ENCODE measurements around the gene EXOSC7.

Gene EXOSC7

DNA sequence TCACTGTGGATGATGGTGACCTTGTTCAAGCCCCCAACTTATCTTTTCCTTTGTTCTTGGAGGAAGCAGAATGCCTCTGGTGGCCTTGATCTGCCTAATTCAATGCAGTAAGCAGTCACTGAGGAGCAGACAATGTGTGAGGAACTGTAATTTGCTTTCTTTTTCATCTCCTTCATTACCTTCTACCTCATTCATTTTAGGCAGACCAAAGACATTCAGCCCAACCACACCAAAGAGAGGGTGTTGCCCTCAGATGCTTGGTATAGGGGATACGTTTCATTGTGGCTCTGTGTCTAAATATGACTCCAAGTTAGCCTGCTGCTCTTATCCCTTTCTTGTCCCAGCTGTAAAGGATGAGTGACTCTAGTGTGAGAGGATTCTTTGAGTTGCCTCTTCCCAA, 15.3 kb downstream of the EXOSC7 start:
- Histone ChIP-seq H3K4me3 (no peak overlapping the region), H3K27me3 (ENCODE audit: low read depth) (no peaks in the 10 kb centered on the region), H3K4me1 (peaks cover 9% of the 10 kb centered on the region; the same call in 1 of the 2 replicates), H3K9me3 (no peaks in the 10 kb centered on the region), H3K36me3 (replicated peaks) (peaks cover 59% of the 10 kb centered on the region)
- in situ Hi-C loops (cut with MboI; ENCODE audit: low sequenced_read_pairs): no loop called here
- no peak for DNase-seq (ENCODE audit: low spot score in 2 of 2)

GRCh38 chr3:44992555-44993470, 16.8 kb downstream of the EXOSC7 start:
- peak; percentile 17 to 50 for DNase-seq (ENCODE audit: low spot score in 2 of 2)
- Histone ChIP-seq H3K4me1 (peaks cover 9% of the 10 kb centered on the region; the same call in 1 of the 2 replicates), H3K27me3 (ENCODE audit: low read depth) (no peaks in the 10 kb centered on the region), H3K4me3 (no peak overlapping the region), H3K9me3 (no peaks in the 10 kb centered on the region), H3K36me3 (replicated peaks) (peaks cover 74% of the 10 kb centered on the region)
- in situ Hi-C loops (cut with MboI; ENCODE audit: low sequenced_read_pairs): no loop called here

- Histone ChIP-seq H3K36me3 (replicated peaks) (peaks cover 80% of the 10 kb centered on the region), H3K4me3 (no peak overlapping the region), H3K4me1 (peaks cover 9% of the 10 kb centered on the region; the same call in 1 of the 2 replicates), H3K9me3 (no peaks in the 10 kb centered on the region), H3K27me3 (ENCODE audit: low read depth) (no peaks in the 10 kb centered on the region)
- in situ Hi-C loops (cut with MboI; ENCODE audit: low sequenced_read_pairs): no loop called here
- no peak for DNase-seq (ENCODE audit: low spot score in 2 of 2)
These were observed 17.6 kb downstream of the EXOSC7 start for GRCh38 chr3:44993471-44994205.

DNA sequence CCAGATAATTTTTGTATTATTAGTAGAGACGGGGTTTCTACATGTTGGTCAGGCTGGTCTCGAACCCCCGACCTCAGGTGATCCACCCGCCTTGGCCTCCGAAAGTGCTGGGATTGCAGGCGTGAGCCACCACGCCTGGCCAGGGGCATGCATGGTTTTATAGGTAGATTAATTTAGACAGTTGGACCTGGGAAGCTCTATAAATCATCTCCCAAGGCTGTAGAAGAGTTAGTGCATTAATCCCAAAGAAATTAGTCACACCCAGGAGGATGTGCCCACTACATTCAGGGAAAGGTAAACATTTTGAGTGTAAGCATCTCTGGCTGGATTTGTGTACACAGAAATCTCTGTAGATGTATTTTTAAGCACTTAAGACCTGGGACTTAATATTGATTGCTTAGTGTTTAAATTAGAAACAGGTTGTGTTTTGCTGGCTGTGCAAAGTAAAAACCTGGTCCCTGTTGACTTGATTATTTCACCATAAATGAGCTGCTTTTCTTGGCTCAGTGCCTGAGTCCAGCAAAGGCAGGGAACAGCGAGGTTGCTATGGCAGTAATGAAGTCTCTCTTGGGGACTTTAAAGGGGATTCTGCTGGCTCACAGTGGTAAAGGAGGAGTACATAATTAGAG, 19.2 kb downstream of the EXOSC7 start:
- in situ Hi-C loops (cut with MboI; ENCODE audit: low sequenced_read_pairs): no loop called here
- peaks cover 80% of the 10 kb centered on the region for H3K36me3 ChIP-seq (replicated peaks)

DNA sequence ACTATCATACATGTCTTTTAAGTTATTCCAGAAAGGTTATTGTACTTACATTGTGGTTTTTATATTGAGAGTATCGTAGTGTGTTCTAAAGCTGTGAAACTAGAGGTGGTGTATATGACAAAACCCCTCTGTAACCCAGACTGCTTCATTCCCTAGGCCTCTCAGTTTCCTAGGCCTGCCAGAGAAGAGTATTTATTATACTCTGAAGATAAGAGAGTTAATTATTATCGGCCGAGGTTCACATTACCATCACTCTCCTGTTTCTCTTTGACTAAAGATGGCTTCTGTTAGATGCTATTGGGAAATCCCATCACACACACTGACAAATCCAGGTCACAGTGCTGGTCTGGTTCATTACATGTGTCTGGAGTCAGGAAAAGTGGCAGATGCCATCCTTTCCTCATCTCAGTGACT, 20.5 kb downstream of the EXOSC7 start:
- Histone ChIP-seq H3K4me3 (no peak overlapping the region), H3K27me3 (ENCODE audit: low read depth) (no peaks in the 10 kb centered on the region), H3K36me3 (replicated peaks) (peaks cover 84% of the 10 kb centered on the region), H3K4me1 (peaks cover 9% of the 10 kb centered on the region; the same call in 1 of the 2 replicates), H3K9me3 (no peaks in the 10 kb centered on the region)
- no peak for DNase-seq (ENCODE audit: low spot score in 2 of 2)
- in situ Hi-C loops (cut with MboI; ENCODE audit: low sequenced_read_pairs): no loop called here

More for the DNA sequence above, 19.2 kb downstream of the EXOSC7 start:
- no peaks in the 10 kb centered on the region for H3K9me3 ChIP-seq
- no peak for DNase-seq (ENCODE audit: low spot score in 2 of 2)
- H3K27me3 ChIP-seq (ENCODE audit: low read depth): no peaks in the 10 kb centered on the region
- H3K4me1 ChIP-seq: peaks cover 9% of the 10 kb centered on the region; the same call in 1 of the 2 replicates
- no peak overlapping the region for H3K4me3 ChIP-seq

DNA sequence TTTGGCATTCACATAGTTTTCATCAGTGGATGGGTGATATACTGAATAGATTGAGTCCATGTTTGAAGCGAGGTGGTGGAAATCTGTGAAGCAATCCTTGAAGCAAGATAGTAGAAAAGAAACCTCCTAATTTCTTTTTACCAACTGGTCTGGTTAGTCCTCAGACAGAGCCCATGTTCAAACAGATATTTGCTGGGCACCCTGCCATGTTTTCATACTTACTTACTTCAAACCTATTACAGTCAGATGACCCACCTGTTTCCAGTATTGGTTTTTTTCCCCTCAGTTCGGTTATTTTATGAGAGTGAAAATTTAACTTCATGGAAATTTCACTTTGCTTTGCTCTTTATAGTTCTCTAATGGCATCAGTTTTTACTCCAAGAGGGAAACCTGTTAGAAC, 23.7 kb downstream of the EXOSC7 start:
- Histone ChIP-seq H3K4me1 (no peaks in the 10 kb centered on the region), H3K9me3 (no peaks in the 10 kb centered on the region; the same call in 1 of the 2 replicates), H3K4me3 (no peak overlapping the region), H3K36me3 (replicated peaks) (peaks cover 88% of the 10 kb centered on the region), H3K27me3 (ENCODE audit: low read depth) (no peaks in the 10 kb centered on the region)
- no peak for DNase-seq (ENCODE audit: low spot score in 2 of 2)
- in situ Hi-C loops (cut with MboI; ENCODE audit: low sequenced_read_pairs): no loop called here

DNA sequence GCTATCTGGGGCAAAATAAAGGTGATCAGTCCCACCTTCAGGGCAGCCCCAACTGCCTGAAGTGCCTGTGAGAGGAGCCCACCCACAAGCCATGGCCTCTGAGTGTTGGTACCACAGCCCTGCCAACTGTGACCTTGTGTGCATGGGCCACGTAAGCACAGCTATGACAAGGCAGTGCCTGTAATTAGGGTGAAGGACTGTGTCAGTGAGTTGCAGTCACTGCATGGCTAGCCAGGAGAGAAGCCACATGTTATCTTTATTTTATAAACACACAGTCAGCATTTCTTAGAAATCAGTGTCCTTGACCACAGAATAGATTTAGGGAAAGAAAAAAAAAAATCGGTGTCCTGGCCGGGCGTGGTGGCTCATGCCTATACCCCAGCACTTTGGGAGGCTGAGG, 24.8 kb downstream of the EXOSC7 start:
- in situ Hi-C loops (cut with MboI; ENCODE audit: low sequenced_read_pairs): no loop called here
- no peak for DNase-seq (ENCODE audit: low spot score in 2 of 2)
- no peaks in the 10 kb centered on the region; the same call in 1 of the 2 replicates for H3K9me3 ChIP-seq
- no peaks in the 10 kb centered on the region for H3K4me1 ChIP-seq
- H3K4me3 ChIP-seq: no peak overlapping the region
- no peaks in the 10 kb centered on the region for H3K27me3 ChIP-seq (ENCODE audit: low read depth)
- peaks cover 89% of the 10 kb centered on the region for H3K36me3 ChIP-seq (replicated peaks)

DNA sequence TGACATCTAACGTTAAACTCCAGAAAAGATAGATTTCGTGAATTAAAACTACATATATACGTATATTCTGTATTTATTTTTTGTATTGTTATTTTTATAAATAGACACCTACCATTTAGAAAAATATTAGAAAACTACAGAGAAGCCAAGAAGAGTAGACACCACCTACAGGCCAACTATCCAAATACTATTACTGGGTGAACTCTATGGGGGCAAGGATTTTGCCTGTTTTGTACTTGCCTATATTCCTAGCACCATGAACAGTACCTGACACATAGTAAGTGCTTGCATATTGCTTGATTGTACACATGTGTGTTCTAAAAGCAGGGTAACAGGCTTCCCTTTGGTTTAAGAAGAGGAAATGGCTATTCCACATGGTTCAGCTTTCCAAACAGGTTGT, 25.7 kb downstream of the EXOSC7 start:
- Histone ChIP-seq H3K4me3 (no peak overlapping the region), H3K27me3 (ENCODE audit: low read depth) (no peaks in the 10 kb centered on the region), H3K4me1 (no peaks in the 10 kb centered on the region), H3K9me3 (no peaks in the 10 kb centered on the region; the same call in 1 of the 2 replicates), H3K36me3 (replicated peaks) (peaks cover 82% of the 10 kb centered on the region)
- in situ Hi-C loops (cut with MboI; ENCODE audit: low sequenced_read_pairs): no loop called here
- no peak for DNase-seq (ENCODE audit: low spot score in 2 of 2)

DNA sequence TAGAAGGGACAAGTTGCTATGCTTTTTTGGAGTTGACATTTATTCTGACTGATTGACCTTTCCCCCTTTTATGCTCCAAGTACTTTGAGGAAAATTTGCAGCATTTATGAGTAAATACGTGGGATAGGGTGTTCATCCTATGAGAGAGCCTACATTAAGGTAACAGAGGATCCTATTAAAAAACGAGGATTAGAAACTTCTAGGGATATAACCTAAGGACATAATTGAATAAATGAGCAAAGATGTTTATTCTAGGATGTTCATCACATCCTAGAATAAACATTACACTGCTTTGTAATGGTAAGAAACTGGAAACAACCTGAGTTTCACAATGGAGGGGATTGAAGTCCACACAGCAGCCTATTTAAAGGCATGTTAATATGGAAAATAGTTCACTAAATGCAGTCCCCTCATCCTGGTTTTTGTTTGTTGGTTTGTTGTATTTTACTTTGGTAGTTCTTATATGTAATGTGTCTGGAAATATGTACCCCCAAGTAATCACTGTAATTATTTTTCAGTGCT, 26.2 kb downstream of the EXOSC7 start:
- no peaks in the 10 kb centered on the region for H3K4me1 ChIP-seq
- no peaks in the 10 kb centered on the region for H3K27me3 ChIP-seq (ENCODE audit: low read depth)
- no peak overlapping the region for H3K4me3 ChIP-seq
- H3K9me3 ChIP-seq: no peaks in the 10 kb centered on the region; the same call in 1 of the 2 replicates
- DNase-seq (ENCODE audit: low spot score in 2 of 2): no peak
- peaks cover 78% of the 10 kb centered on the region for H3K36me3 ChIP-seq (replicated peaks)
- in situ Hi-C loops (cut with MboI; ENCODE audit: low sequenced_read_pairs): no loop called here

DNA sequence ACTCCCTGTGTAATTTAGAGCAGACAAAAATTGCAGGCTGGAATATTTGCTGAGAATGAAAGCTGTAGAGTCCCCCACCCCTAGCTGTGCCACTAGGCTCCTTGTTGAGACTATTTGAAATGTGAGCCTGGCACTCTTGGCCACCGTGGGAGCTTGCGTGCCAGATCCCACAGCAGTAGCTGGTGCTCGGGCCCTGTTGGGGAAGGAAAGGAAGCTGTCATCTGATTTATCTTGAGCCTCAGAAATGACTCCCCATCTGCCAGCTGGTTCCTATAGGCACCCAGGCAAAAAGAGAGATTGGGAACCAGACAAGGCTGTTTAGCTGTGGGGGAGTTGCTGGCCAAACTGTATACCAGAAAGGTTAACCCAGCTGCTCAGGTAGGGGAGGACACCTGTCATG, 26.7 kb downstream of the EXOSC7 start:
- no peak for DNase-seq (ENCODE audit: low spot score in 2 of 2)
- in situ Hi-C loops (cut with MboI; ENCODE audit: low sequenced_read_pairs): no loop called here
- no peaks in the 10 kb centered on the region for H3K4me1 ChIP-seq
- H3K27me3 ChIP-seq (ENCODE audit: low read depth): no peaks in the 10 kb centered on the region
- peaks cover 78% of the 10 kb centered on the region for H3K36me3 ChIP-seq (replicated peaks)
- H3K9me3 ChIP-seq: no peaks in the 10 kb centered on the region; the same call in 1 of the 2 replicates
- no peak overlapping the region for H3K4me3 ChIP-seq

GRCh38 chr3:45003406-45003805, 27.4 kb downstream of the EXOSC7 start:
- no peak for DNase-seq (ENCODE audit: low spot score in 2 of 2)
- Histone ChIP-seq H3K4me3 (no peak overlapping the region), H3K36me3 (replicated peaks) (peaks cover 79% of the 10 kb centered on the region), H3K27me3 (ENCODE audit: low read depth) (no peaks in the 10 kb centered on the region), H3K4me1 (no peaks in the 10 kb centered on the region), H3K9me3 (no peaks in the 10 kb centered on the region; the same call in 1 of the 2 replicates)
- in situ Hi-C loops (cut with MboI; ENCODE audit: low sequenced_read_pairs): no loop called here

DNA sequence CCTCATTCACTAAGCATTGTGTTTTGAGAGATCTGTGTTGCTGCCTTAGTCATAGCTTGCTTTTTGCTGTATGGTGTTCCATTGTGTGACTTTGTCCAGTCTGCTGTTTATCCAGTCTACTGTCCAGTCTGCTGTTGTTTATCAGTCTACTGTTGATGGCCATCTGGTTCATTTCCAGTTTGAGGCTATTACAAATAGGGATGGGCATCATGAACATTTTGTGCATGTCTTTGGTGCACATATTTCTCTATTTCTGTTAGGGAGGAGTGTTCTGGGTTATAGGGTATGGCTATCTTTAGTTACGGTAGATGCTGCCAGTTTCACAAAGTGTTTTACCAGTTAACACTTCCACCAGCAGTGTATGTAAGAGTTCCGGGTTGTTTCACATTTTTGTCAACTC, 27.8 kb downstream of the EXOSC7 start:
- in situ Hi-C loops (cut with MboI; ENCODE audit: low sequenced_read_pairs): no loop called here
- Histone ChIP-seq H3K4me3 (no peak overlapping the region), H3K36me3 (replicated peaks) (peaks cover 79% of the 10 kb centered on the region), H3K27me3 (ENCODE audit: low read depth) (no peaks in the 10 kb centered on the region), H3K4me1 (no peaks in the 10 kb centered on the region), H3K9me3 (no peaks in the 10 kb centered on the region; the same call in 1 of the 2 replicates)
- no peak for DNase-seq (ENCODE audit: low spot score in 2 of 2)

DNA sequence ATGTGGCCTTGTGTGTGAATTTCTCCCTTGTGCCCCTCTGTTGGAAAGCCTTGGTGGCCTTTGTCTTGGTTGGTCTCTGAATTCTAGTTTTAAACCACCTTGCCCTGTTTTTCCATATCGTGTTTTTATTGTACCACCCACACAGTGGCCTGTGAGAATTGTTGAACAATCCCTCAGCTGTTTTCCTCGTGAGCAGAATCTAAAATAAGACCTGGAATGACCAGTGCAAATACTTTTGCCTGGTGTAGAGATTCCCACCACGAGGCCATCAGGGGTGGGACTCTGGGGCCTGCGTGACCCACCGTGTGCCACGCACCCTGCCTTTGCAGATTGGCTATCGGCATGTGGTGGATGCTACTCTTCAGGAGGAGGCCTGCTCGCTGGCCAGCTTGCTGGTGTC, 31.0 kb downstream of the EXOSC7 start:
- H3K4me1 ChIP-seq: no peaks in the 10 kb centered on the region
- H3K9me3 ChIP-seq: no peaks in the 10 kb centered on the region; the same call in 1 of the 2 replicates
- in situ Hi-C loops (cut with MboI; ENCODE audit: low sequenced_read_pairs): no loop called here
- no peaks in the 10 kb centered on the region for H3K27me3 ChIP-seq (ENCODE audit: low read depth)
- no peak for DNase-seq (ENCODE audit: low spot score in 2 of 2)
- peaks cover 73% of the 10 kb centered on the region for H3K36me3 ChIP-seq (replicated peaks)
- H3K4me3 ChIP-seq: no peak overlapping the region

Data from HAP-1 (cell line).